GM12874 (cell line): ENCODE data around the gene OR51B4.

Source experiments
- TF ChIP-seq, protein P1 (sequence below): IDR thresholded peaks from 2 replicates; pipeline ENCODE4 v1.5.1; 2011; ENCODE audit warnings: low read depth, mild to moderate bottlenecking, control low read depth, low read length, moderate library complexity; ENCODE audit not compliant: insufficient read depth

Gene OR51B4, protein sequence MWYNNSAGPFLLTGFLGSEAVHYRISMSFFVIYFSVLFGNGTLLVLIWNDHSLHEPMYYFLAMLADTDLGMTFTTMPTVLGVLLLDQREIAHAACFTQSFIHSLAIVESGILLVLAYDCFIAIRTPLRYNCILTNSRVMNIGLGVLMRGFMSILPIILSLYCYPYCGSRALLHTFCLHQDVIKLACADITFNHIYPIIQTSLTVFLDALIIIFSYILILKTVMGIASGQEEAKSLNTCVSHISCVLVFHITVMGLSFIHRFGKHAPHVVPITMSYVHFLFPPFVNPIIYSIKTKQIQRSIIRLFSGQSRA

DNA sequence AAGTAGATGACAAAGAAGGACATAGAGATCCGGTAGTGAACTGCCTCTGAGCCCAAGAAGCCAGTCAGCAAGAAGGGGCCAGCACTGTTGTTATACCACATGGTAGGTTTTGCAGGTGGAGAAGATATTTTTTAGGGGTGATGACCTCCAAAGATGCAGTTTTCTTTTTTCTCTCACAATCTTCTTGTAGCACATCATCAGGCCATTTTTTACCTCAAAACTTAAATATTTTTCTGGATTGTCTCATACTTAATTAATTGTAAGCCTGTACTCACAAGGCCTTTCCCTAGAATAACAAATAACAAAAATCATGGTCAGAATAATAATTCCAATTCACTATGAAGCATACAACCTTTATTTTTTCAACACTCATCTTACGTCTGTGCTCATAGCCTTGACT is at the start of gene OR51B4:
OR51B4 (minus strand) TSS at position 101 of the 400 bp plus-strand sequence; CDS start at position 101, 0 bp downstream.
- TF ChIP-seq, protein P1, sequence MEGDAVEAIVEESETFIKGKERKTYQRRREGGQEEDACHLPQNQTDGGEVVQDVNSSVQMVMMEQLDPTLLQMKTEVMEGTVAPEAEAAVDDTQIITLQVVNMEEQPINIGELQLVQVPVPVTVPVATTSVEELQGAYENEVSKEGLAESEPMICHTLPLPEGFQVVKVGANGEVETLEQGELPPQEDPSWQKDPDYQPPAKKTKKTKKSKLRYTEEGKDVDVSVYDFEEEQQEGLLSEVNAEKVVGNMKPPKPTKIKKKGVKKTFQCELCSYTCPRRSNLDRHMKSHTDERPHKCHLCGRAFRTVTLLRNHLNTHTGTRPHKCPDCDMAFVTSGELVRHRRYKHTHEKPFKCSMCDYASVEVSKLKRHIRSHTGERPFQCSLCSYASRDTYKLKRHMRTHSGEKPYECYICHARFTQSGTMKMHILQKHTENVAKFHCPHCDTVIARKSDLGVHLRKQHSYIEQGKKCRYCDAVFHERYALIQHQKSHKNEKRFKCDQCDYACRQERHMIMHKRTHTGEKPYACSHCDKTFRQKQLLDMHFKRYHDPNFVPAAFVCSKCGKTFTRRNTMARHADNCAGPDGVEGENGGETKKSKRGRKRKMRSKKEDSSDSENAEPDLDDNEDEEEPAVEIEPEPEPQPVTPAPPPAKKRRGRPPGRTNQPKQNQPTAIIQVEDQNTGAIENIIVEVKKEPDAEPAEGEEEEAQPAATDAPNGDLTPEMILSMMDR, result no peak

DNA sequence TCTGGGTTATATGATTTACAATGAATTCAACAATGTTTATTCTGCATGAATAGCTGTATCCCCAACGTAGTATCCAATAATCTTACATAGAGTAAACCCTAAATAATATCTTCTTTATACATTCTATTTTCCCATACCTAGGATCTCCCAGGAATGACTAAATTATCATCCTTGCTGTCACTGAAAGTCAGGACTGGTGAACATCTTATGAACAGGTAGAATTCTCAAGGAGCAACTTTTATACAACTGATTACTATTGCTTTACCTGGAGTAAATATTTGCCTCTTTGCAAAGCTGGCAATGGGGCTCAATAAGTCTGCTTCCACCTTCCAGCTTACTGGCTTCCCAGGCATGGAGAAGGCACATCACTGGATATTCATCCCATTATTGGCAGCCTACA is 49.5 kb upstream of the OR51B4 start, which contains the start of gene OR51B6:
OR51B6 (plus strand) TSS at position 301 of the 400 bp plus-strand sequence; CDS start at position 301, 0 bp downstream.
- TF ChIP-seq, protein P1, result no peak

DNA sequence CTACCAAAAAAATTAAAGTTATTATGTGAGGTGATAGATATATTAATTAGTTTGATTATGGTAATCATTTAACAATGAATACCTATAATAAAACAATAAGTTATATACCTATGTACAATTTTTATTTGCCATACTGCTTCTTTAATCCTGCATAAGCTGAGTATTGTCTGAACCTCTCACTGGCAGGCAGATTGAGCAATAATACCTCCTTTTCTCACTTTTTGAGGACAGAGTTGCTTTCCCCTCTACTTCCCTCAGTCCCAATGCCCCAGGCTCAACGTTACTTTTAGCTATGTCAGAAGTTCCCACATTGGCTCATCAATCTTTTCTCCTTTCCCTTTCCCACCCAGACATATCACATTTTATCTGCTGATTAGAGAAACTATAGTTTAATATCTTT is 47.8 kb upstream of the OR51B4 start:
- TF ChIP-seq, protein P1, result no peak

DNA sequence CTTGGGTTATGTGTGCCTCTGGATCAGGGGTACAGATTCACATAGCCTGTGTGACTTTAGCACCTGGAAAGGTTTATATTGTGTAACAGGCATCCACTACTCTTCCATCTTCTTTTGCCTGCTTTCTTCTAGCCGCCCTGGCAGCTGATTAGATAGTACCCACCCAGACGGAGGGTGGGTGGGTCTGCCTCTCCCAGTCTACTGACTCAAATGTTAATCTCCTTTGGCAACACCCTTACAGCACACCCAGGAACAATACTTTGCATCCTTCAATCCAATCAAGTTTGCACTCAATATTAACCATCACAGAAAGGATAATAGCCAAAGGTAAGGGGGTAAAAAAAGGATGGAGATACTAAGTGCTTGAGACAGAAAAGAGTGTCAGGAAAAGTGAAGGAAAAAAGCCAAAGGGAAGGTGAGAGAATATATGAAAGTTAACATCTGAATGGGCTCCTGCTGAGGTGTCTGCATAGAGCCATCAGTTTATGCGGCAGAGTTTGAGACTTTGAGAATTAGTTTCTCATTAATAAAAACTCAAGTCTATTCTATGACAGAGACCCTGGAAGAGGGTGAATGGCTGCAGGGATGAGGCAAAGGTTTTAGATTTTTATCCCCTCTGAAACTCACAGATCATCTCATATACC is 46.9 kb upstream of the OR51B4 start:
- TF ChIP-seq, protein P1, result no peak

DNA sequence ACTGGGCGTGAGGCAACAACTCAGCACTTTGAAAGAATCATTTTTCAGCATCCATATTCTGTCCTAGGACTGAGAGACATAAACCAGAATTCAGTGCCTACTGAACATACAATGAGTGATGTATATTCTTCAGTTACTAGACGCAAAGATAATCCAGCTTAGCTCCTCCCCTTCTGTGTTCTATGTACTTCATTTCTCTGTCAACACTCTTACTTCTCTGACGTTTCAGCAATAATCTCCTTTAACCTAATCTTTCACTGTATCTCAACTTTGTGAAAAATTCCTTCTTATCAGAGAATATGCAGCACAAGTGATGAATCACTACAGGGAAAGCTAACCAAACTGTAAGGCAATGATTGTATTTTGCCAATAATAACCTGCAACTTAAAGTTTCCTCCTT is 44.1 kb upstream of the OR51B4 start:
- TF ChIP-seq, protein P1, result no peak

DNA sequence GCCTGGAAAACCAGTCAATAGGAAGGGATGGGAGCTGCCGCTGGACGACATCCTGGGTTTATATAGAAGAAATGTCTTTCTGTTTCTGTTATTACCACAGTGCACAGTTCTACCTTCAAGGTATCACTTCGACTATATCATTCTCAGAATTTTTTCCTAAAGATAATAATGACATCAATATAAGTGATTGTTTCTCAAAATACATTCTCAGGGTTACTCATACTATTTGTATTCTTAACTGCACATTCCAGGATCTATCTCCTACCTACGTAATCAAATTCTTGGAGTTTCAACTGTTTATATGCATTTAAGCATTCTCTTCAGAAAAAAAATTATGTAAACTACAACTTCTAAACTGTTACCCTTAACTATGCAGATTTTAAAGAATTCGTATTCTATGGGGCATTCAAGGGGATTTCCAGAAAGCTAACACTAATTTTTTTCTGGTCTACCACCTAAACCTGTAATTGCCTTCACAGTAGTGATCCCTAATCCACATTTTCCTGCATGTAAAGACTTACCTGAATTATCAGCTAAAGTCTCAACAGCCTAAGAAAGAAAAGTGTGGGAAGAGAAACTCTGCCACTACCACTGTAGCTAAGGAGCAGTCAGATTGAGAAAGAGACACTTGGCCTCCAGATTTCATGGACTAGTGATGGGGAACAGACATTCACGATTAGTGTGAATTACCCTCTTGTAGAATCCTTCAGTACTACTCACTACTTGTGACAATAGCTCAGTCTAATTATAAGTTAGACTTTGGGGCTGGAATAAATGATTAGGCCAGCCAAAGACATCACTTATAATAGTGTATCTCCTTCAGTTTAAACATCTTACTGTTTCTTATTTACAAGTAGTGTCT is 42.0 kb upstream of the OR51B4 start, which contains the start of gene OR51B5:
OR51B5 (minus strand) TSS at position 51 of the 862 bp plus-strand sequence; CDS start at position 51, 0 bp downstream.
- TF ChIP-seq, protein P1, result no peak
